HEK293 (cell line): ENCODE measurements around the gene TRAF3IP1.

ENCODE experiments used
- CTCF ChIA-PET: fragments of 350-600 bp; formaldehyde crosslinking; extraction: SDS; loops from one replicate; lab custom pipeline; 2021; ENCODE audit warnings: antibody characterized with exemption; lab: Yijun Ruan, JAX
- POLR2A ChIA-PET: fragments of 300-600 bp; formaldehyde crosslinking; extraction: SDS; loops from one replicate; lab custom pipeline; 2020; ENCODE audit warnings: antibody characterized with exemption, inconsistent platforms; lab: Yijun Ruan, JAX
- H3K27ac ChIP-seq: fragments of 200-500 bp; sonication (Bioruptor generic); 2 replicates; pipeline ENCODE4 v1.5.1; 2014; ENCODE audit warnings: low read depth, low read length, control low read depth, inconsistent platforms; ENCODE audit errors: extremely low read depth
- H3K36me3 ChIP-seq, 2 experiments: fragments of 200-500 bp in 1 of 2; sonication (Bioruptor generic) in 1 of 2; 1 replicate in 1 of 2; 2 replicates in 1 of 2; pipeline ENCODE4 v1.5.1; 2014 to 2017; ENCODE audit warnings: inconsistent platforms in 2 of 2, low read length in 2 of 2; ENCODE audit not compliant: control insufficient read depth in 2 of 2, insufficient read depth in 1 of 2
- H3K4me1 ChIP-seq: fragments of 200-500 bp; sonication (Bioruptor generic); 2 replicates; pipeline ENCODE4 v1.5.1; 2014; ENCODE audit warnings: mild to moderate bottlenecking, low read length, inconsistent platforms; ENCODE audit not compliant: control insufficient read depth, insufficient read depth
- H3K4me3 ChIP-seq: 2 replicates; pipeline ENCODE4 v1.5.1; 2011; ENCODE audit warnings: low read depth, mild to moderate bottlenecking, control low read depth, low read length, moderate library complexity
- H3K9me3 ChIP-seq: fragments of 200-500 bp; sonication (Bioruptor generic); 2 replicates; pipeline ENCODE4 v1.5.1; 2014; ENCODE audit warnings: low read depth, low read length, inconsistent platforms; ENCODE audit not compliant: control insufficient read depth, insufficient read depth
- BCL6B ChIP-seq: fragments of 450-650 bp; formaldehyde crosslinking; IDR thresholded peaks from 2 replicates; pipeline ENCODE4 v1.5.1; 2017; ENCODE audit warnings: missing biosample characterization, missing genetic modification characterization
- GLI2 ChIP-seq: fragments of 450-650 bp; formaldehyde crosslinking; IDR thresholded peaks from 2 replicates; pipeline ENCODE4; 2017; ENCODE audit warnings: missing biosample characterization, missing genetic modification characterization, low read depth, borderline replicate concordance
- HOXC10 ChIP-seq: sonication (generic); formaldehyde crosslinking; IDR thresholded peaks from 2 replicates; pipeline ENCODE4 v1.8.1; 2023; ENCODE audit warnings: mild to moderate bottlenecking, missing genetic modification reagents
- HOXD13 ChIP-seq: sonication (generic); formaldehyde crosslinking; IDR thresholded peaks from 2 replicates; pipeline ENCODE4 v1.8.0; 2022; ENCODE audit warnings: missing genetic modification reagents, borderline replicate concordance
- KLF1 ChIP-seq: fragments of 450-650 bp; formaldehyde crosslinking; IDR thresholded peaks from 2 replicates; pipeline ENCODE4 v1.5.1; 2016; ENCODE audit warnings: missing biosample characterization, missing genetic modification characterization
- SP2 ChIP-seq: fragments of 450-650 bp; formaldehyde crosslinking; IDR thresholded peaks from 2 replicates; pipeline ENCODE4 v1.5.1; 2016; ENCODE audit warnings: missing biosample characterization, missing genetic modification characterization
- ZBTB1 ChIP-seq: fragments of 450-650 bp; formaldehyde crosslinking; IDR thresholded peaks from 2 replicates; pipeline ENCODE4 v1.5.1; 2016; ENCODE audit warnings: missing biosample characterization, missing genetic modification characterization
- ZBTB48 ChIP-seq: fragments of 450-650 bp; formaldehyde crosslinking; IDR thresholded peaks from 2 replicates; pipeline ENCODE4 v1.5.1; 2016; ENCODE audit warnings: missing biosample characterization, missing genetic modification characterization
- ZNF112 ChIP-seq: fragments of 450-650 bp; formaldehyde crosslinking; IDR thresholded peaks from 2 replicates; pipeline ENCODE4 v1.5.0; 2017; ENCODE audit warnings: missing biosample characterization, missing genetic modification characterization
- ZNF157 ChIP-seq: fragments of 450-650 bp; formaldehyde crosslinking; IDR thresholded peaks from 2 replicates; pipeline ENCODE4 v1.5.1; 2016; ENCODE audit warnings: missing biosample characterization, missing genetic modification characterization
- ZNF175 ChIP-seq: fragments of 450-650 bp; formaldehyde crosslinking; IDR thresholded peaks from 2 replicates; pipeline ENCODE4 v1.5.1; 2016; ENCODE audit warnings: missing biosample characterization, missing genetic modification characterization
- ZNF2 ChIP-seq: fragments of 450-650 bp; formaldehyde crosslinking; IDR thresholded peaks from 2 replicates; pipeline ENCODE4 v1.5.1; 2016; ENCODE audit warnings: missing biosample characterization, missing genetic modification characterization
- ZNF221 ChIP-seq: fragments of 450-650 bp; formaldehyde crosslinking; IDR thresholded peaks from 2 replicates; pipeline ENCODE4 v1.5.1; 2017; ENCODE audit warnings: missing biosample characterization, missing genetic modification characterization, borderline replicate concordance
- ZNF24 ChIP-seq: fragments of 450-650 bp; formaldehyde crosslinking; IDR thresholded peaks from 2 replicates; pipeline ENCODE4 v1.5.1; 2016; ENCODE audit warnings: missing biosample characterization, missing genetic modification characterization
- ZNF280D ChIP-seq: fragments of 450-650 bp; formaldehyde crosslinking; IDR thresholded peaks from 2 replicates; pipeline ENCODE4 v1.5.1; 2016; ENCODE audit warnings: missing biosample characterization, missing genetic modification characterization
- ZNF394 ChIP-seq: fragments of 450-650 bp; formaldehyde crosslinking; IDR thresholded peaks from 2 replicates; pipeline ENCODE4 v1.5.1; 2016; ENCODE audit warnings: missing biosample characterization, missing genetic modification characterization, mild to moderate bottlenecking, moderate library complexity, borderline replicate concordance
- ZNF426 ChIP-seq: fragments of 450-650 bp; formaldehyde crosslinking; IDR thresholded peaks from 2 replicates; pipeline ENCODE4 v1.5.1; 2017; ENCODE audit warnings: missing biosample characterization, missing genetic modification characterization, mild to moderate bottlenecking, inconsistent platforms, moderate library complexity
- ZNF518A ChIP-seq: fragments of 450-650 bp; formaldehyde crosslinking; conservative IDR thresholded peaks from 2 replicates; pipeline ENCODE4 v1.5.1; 2016; ENCODE audit warnings: low read depth, missing biosample characterization, missing genetic modification characterization
- ZNF549 ChIP-seq: fragments of 450-650 bp; IDR thresholded peaks from 2 replicates; pipeline ENCODE4 v1.5.1; 2018; ENCODE audit warnings: missing biosample characterization, missing genetic modification characterization, mild to moderate bottlenecking, inconsistent platforms, moderate library complexity
- ZNF555 ChIP-seq: fragments of 450-650 bp; formaldehyde crosslinking; conservative IDR thresholded peaks from 2 replicates; pipeline ENCODE4 v1.5.1; 2017; ENCODE audit warnings: missing biosample characterization, mild to moderate bottlenecking, missing genetic modification characterization, inconsistent platforms
- ZNF580 ChIP-seq: fragments of 450-650 bp; formaldehyde crosslinking; IDR thresholded peaks from 2 replicates; pipeline ENCODE4 v1.5.1; 2016; ENCODE audit warnings: missing biosample characterization, missing genetic modification characterization
- ZNF639 ChIP-seq: fragments of 450-650 bp; formaldehyde crosslinking; IDR thresholded peaks from 2 replicates; pipeline ENCODE4 v1.5.1; 2016; ENCODE audit warnings: missing biosample characterization, missing genetic modification characterization
- ZNF664 ChIP-seq: fragments of 450-650 bp; formaldehyde crosslinking; IDR thresholded peaks from 2 replicates; pipeline ENCODE4 v1.5.1; 2016; ENCODE audit warnings: missing biosample characterization, missing genetic modification characterization
- ZNF704 ChIP-seq: fragments of 450-650 bp; formaldehyde crosslinking; IDR thresholded peaks from 2 replicates; pipeline ENCODE4 v1.5.1; 2016; ENCODE audit warnings: missing biosample characterization, missing genetic modification characterization

TRAF3IP1 gene

GRCh38 chr2:238361877-238362276 is 41.6 kb downstream of the TRAF3IP1 start:
- Histone ChIP-seq H3K36me3 (peaks cover 24 to 45% of the 10 kb centered on the region in 2 experiments), H3K4me1 (no peaks in the 10 kb centered on the region), H3K27ac (no peak overlapping the region), H3K4me3 (no peak overlapping the region), H3K9me3 (no peaks in the 10 kb centered on the region)
- no peak for TF ChIP-seq ZNF175 (tag by site-specific recombination)
- TF ChIP-seq BCL6B (tag by site-specific recombination), result no peak
- no peak for TF ChIP-seq ZNF664 (tag by site-specific recombination)
- no peak for TF ChIP-seq ZNF555 (tag by site-specific recombination)
- TF ChIP-seq HOXD13 (CRISPR knock-in tag), result no peak
- no peak for TF ChIP-seq ZNF704 (tag by site-specific recombination)
- TF ChIP-seq ZBTB48 (tag by site-specific recombination), result no peak
- TF ChIP-seq ZBTB1 (tag by site-specific recombination), result no peak
- TF ChIP-seq ZNF580 (tag by site-specific recombination), result no peak
- TF ChIP-seq ZNF549 (tag by site-specific recombination), result no peak
- TF ChIP-seq ZNF639 (tag by site-specific recombination), result no peak
- no peak for TF ChIP-seq ZNF518A (tag by site-specific recombination)
- ChIA-PET CTCF (interaction anchor here (0.6 kb wide), 1 partner anchor 199 kb away, joined by 3 read pairs; no protein-coding TSS in a partner anchor), POLR2A (no interaction called here)

GRCh38 chr2:238362626-238363025 is 42.3 kb downstream of the TRAF3IP1 start:
- H3K36me3 ChIP-seq, result peaks cover 24 to 41% of the 10 kb centered on the region in 2 experiments
- no peak overlapping the region for H3K27ac ChIP-seq
- no peaks in the 10 kb centered on the region for H3K4me1 ChIP-seq
- H3K4me3 ChIP-seq, result no peak overlapping the region
- ChIA-PET CTCF (interaction anchor here (0.6 to 0.7 kb wide), 2 partner anchors 199 to 423 kb away, joined by 3 read pairs; no protein-coding TSS in a partner anchor), POLR2A (no interaction called here)
- H3K9me3 ChIP-seq, result no peaks in the 10 kb centered on the region
- TF ChIP-seq HOXC10 (CRISPR knock-in tag) (no peak), ZNF394 (no peak), ZNF426 (tag by site-specific recombination) (no peak), ZNF221 (no peak), GLI2 (tag by site-specific recombination) (no peak), ZNF24 (tag by site-specific recombination) (no peak), ZNF112 (tag by site-specific recombination) (no peak), ZNF157 (tag by site-specific recombination) (no peak), KLF1 (tag by site-specific recombination) (no peak), ZNF2 (no peak), ZNF280D (tag by site-specific recombination) (no peak), SP2 (tag by site-specific recombination) (no peak)
